HG03135 (cell line): ENCODE data around the gene RASSF4.
A peak's percentile ranks its signal among the peaks of the same experiment; 100 is the strongest.

Experiments used
- ATAC-seq: cut with Tn5 transposase; IDR thresholded peaks from one replicate; pipeline ENCODE4 v1.9.1; 2021; ENCODE audit warnings: mild to moderate bottlenecking, moderate library complexity; ENCODE audit not compliant: unreplicated experiment

Gene RASSF4

GRCh38 chr10:44959247-44960087, at the start of gene RASSF4:
TSS of gene RASSF4 (plus strand) at chr10:44959802. CDS start at chr10:44970203, 10,401 bp downstream.
- ATAC-seq = peak; percentile 98

GRCh38 chr10:44909910-44910309, 49.7 kb upstream of the RASSF4 start:
- no peak for ATAC-seq

GRCh38 chr10:44910602-44911001, 49.0 kb upstream of the RASSF4 start:
- no peak for ATAC-seq

- no peak for ATAC-seq
These were observed 48.5 kb upstream of the RASSF4 start, which contains the start of gene TMEM72 for GRCh38 chr10:44911081-44911540. TSS of gene TMEM72 (plus strand) at chr10:44911337. CDS start at chr10:44911513, 176 bp downstream.

GRCh38 chr10:44911951-44912350, 47.7 kb upstream of the RASSF4 start:
- no peak for ATAC-seq

- ATAC-seq = no peak
These were observed 46.1 kb upstream of the RASSF4 start for GRCh38 chr10:44913350-44914081.

GRCh38 chr10:44914891-44915290, 44.7 kb upstream of the RASSF4 start:
- no peak for ATAC-seq

GRCh38 chr10:44916429-44916828, 43.2 kb upstream of the RASSF4 start:
- ATAC-seq = no peak

- no peak for ATAC-seq
These were observed 41.8 kb upstream of the RASSF4 start for GRCh38 chr10:44917848-44918247.

- ATAC-seq = no peak
These were observed 39.4 kb upstream of the RASSF4 start for GRCh38 chr10:44920252-44920651.

GRCh38 chr10:44921061-44921460, 38.5 kb upstream of the RASSF4 start:
- no peak for ATAC-seq

- ATAC-seq = no peak
These were observed 38.1 kb upstream of the RASSF4 start for GRCh38 chr10:44921506-44921905.

GRCh38 chr10:44922021-44922420, 37.6 kb upstream of the RASSF4 start:
- no peak for ATAC-seq

- no peak for ATAC-seq
These were observed 36.6 kb upstream of the RASSF4 start for GRCh38 chr10:44922796-44923545.

- no peak for ATAC-seq
These were observed 36.0 kb upstream of the RASSF4 start for GRCh38 chr10:44923611-44924010.

- ATAC-seq = no peak
These were observed 35.2 kb upstream of the RASSF4 start for GRCh38 chr10:44924261-44925040.

- ATAC-seq = no peak
These were observed 34.4 kb upstream of the RASSF4 start for GRCh38 chr10:44925224-44925623.

GRCh38 chr10:44925811-44926750, 33.5 kb upstream of the RASSF4 start:
- ATAC-seq = no peak

- no peak for ATAC-seq
These were observed 32.8 kb upstream of the RASSF4 start for GRCh38 chr10:44926751-44927351.
